GM21360 (cell line): ENCODE data around the gene MARCKS.

Experiments
- ATAC-seq: cut with Tn5 transposase; IDR thresholded peaks from one replicate; pipeline ENCODE4 v1.9.1; 2021; ENCODE audit warnings: mild to moderate bottlenecking, moderate library complexity; ENCODE audit not compliant: unreplicated experiment

MARCKS gene

DNA sequence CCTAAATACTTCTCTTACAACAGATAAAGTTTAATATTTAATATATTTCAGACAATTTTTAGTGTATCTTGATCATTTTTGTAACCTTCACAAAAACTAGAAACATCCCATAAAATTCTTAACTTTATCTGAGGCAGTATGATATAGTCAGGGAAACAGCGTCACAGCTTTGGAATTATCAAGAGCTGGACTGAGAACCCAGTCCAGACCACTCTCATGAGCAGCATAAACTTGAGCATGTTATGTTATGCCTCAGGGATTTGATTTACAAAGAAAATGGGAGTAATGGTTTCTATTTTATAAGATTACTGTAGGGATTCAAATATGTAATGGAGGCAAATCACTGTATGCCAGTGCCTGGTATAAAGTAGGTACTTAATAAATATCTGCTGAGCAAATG lies 8.3 kb upstream of the MARCKS start:
- no peak for ATAC-seq

DNA sequence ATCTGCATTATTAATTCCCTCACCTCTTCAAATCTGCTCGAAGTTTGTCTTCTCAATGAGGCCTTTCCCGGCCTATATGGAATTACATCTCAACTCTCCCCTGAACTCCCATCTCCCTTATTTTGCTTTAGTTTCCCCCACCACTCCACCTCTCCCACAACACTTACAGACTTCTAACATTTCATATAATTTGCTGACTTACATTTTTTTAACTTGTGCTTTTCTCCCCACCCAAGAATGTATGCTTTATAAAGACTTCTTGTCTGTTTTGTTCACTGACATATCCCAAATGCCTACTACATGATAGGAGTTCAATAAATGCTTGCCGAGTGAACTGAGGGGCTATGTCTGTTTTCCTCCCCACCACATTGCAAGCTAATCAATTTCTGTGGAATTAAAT lies 3.9 kb upstream of the MARCKS start:
- no peak for ATAC-seq

- ATAC-seq = no peak
Observed at GRCh38 chr6:113854531-113855499, 2.3 kb upstream of the MARCKS start.

- no peak for ATAC-seq
Observed at GRCh38 chr6:113855500-113856374, 1.4 kb upstream of the MARCKS start.

- ATAC-seq = no peak
Observed at GRCh38 chr6:113856375-113856624, 845 bp upstream of the MARCKS start.

DNA sequence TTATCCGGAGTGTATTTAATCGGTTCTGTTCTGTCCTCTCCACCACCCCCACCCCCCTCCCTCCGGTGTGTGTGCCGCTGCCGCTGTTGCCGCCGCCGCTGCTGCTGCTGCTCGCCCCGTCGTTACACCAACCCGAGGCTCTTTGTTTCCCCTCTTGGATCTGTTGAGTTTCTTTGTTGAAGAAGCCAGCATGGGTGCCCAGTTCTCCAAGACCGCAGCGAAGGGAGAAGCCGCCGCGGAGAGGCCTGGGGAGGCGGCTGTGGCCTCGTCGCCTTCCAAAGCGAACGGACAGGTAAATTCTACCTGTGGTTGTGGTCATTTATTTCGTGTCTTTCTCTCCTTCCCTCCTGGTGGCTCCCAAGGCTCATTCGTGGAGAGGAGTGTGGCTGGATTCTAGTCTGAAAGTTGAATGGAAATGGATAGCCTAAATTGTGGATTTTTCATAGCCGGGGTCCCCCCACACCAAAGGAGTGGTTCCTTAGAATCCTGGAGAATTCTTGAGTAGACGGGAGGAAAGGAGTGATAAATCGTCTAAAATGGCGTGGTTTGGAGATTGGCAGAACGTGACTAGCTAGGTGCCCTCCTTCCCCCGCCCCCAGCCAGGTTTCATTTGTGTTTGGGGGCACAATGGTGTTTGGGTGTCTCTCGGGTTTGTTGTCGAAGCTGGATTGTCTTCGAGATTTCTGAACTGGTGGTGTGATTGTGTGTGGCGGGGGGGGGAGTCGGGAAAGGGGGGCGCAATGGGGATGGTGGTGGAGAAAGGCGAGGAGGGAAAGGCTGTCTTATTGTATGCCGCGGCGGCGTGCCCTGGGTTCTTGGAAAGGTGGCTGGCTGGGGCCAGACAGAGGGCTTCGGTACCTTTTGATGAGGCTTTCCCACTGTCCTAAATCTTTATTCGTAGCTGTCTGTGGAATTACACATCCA lies 673 bp downstream of the MARCKS start:
- ATAC-seq = no peak

DNA sequence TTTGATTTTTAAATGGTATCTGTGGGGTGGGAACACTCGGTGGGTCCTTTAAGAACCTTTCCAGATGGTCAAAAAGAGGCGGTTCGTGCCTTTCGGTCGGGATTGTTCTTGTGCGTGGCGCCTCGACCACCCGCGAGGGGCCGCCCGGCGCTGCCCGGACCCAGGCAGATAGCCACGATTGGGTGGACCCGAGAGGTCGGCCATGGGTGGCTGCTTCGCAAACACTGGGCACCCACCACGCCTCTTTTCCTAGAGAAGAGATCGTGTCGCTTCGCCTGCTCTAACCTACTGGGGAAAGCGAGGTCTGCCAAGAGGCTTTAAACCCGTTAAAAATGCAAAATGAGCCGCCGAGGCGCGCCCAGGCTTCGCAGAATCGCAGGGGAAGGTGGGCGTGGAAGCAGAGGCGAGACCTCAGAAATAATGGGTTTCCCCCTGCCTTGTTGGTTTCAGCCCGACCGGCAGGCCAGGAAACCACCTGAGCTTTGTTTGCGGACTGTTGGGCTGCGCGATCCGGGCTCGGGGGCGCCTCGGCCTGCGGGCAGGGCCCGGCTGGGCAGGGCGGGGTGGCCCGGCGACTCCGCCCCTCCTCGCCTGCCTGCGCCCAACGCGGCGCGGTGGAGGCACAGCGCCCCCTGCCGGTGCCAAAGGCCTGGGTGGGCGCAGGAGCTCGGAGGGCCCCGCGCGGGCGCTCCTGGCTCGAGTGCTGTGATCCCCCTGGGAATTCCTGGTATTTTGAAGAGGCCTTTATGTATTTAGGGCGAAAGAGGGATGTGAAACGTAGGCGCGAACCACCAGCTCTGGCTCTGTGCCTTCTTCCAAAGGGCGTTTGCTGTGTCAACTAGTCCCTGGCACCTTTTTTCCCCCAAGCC lies 1.6 kb downstream of the MARCKS start:
- peak; percentile 82 for ATAC-seq

GRCh38 chr6:113859349-113860180 lies 2.4 kb downstream of the MARCKS start:
- ATAC-seq = no peak

DNA sequence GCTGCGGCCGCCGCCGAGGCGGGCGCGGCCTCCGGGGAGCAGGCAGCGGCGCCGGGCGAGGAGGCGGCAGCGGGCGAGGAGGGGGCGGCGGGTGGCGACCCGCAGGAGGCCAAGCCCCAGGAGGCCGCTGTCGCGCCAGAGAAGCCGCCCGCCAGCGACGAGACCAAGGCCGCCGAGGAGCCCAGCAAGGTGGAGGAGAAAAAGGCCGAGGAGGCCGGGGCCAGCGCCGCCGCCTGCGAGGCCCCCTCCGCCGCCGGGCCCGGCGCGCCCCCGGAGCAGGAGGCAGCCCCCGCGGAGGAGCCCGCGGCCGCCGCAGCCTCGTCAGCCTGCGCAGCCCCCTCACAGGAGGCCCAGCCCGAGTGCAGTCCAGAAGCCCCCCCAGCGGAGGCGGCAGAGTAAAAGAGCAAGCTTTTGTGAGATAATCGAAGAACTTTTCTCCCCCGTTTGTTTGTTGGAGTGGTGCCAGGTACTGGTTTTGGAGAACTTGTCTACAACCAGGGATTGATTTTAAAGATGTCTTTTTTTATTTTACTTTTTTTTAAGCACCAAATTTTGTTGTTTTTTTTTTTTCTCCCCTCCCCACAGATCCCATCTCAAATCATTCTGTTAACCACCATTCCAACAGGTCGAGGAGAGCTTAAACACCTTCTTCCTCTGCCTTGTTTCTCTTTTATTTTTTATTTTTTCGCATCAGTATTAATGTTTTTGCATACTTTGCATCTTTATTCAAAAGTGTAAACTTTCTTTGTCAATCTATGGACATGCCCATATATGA lies 3.2 kb downstream of the MARCKS start:
- ATAC-seq = no peak

- ATAC-seq = no peak
Observed at GRCh38 chr6:113862112-113862511, 5.0 kb downstream of the MARCKS start.

- no peak for ATAC-seq
Observed at GRCh38 chr6:113870917-113871316, 13.8 kb downstream of the MARCKS start.

GRCh38 chr6:113871975-113872374 lies 14.8 kb downstream of the MARCKS start:
- no peak for ATAC-seq

GRCh38 chr6:113873043-113873667 lies 16.0 kb downstream of the MARCKS start:
- peak; percentile 79 for ATAC-seq

DNA sequence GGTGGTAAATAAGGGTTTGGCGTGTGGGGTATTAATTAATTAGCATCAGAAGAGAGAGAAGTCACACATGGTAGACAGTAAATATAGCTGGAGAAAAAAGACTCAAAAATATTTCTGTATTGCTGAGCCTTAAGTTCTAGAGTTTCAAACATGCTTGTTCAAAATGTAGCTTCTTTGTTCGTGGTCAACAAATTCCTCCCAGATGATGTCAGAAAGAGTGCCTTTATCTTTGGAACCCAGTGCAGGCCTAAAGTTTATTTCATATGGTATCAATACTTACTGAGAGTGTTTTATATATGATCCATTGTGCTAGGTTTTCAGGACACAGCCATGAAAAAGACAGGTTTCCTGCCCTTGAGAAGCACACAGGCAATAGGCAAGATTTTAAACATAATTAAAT lies 18.3 kb downstream of the MARCKS start:
- ATAC-seq = no peak

DNA sequence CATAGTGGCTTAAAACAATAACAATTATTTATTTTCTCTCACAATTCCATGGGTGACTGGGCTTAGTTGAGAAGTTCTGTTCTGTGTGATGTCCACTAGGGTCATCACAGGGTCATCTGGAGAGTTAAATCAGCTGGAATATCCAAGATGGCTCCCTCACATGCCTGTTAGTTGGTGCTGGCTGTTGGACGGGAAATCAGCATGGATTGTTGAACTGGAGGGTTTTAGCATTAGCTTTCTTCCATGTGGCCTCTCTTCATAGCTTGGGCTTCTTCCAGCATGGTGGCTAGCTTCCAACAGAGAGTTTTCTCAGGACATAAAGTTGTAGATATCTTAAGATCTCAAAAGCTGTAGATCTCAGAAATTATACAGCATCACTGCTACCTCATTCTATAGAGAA lies 19.6 kb downstream of the MARCKS start:
- ATAC-seq = no peak

GRCh38 chr6:113879186-113880096 lies 22.3 kb downstream of the MARCKS start:
- peak; percentile 100 for ATAC-seq

- ATAC-seq = no peak
Observed at GRCh38 chr6:113881478-113881980, 24.4 kb downstream of the MARCKS start.
